Smooth muscle cell of the brain vasculature (primary cell): ENCODE results near the gene FARP2.
"Not testable (repeated sequence)": the region's sequence is repeated elsewhere in the genome, so short reads cannot be mapped to it uniquely, and the experiment has no call there.

Experiments
- DNase-seq: peaks from one replicate; pipeline ENCODE4 v3.0.0-alpha.2; 2012; ENCODE audit warnings: low read depth, low spot score

Gene FARP2

GRCh38 chr2:241453919-241454318, 97.8 kb downstream of the FARP2 start:
- DNase-seq: not testable (repeated sequence)

GRCh38 chr2:241454837-241455485, 98.9 kb downstream of the FARP2 start:
- no peak for DNase-seq

- DNase-seq: no peak
Observed at GRCh38 chr2:241456546-241456945, 100.5 kb downstream of the FARP2 start.

GRCh38 chr2:241458687-241459086, 102.6 kb downstream of the FARP2 start:
- no peak for DNase-seq

- DNase-seq: no peak
Observed at GRCh38 chr2:241459520-241459919, 103.4 kb downstream of the FARP2 start.

GRCh38 chr2:241460631-241461030, 104.5 kb downstream of the FARP2 start:
- DNase-seq: no peak

GRCh38 chr2:241461693-241462677, 105.9 kb downstream of the FARP2 start:
- DNase-seq: no peak

GRCh38 chr2:241463276-241464135, 107.4 kb downstream of the FARP2 start:
- DNase-seq: no peak

GRCh38 chr2:241465543-241465942, 109.5 kb downstream of the FARP2 start:
- DNase-seq: no peak

- DNase-seq: no peak
Observed at GRCh38 chr2:241466230-241466629, 110.1 kb downstream of the FARP2 start.

- no peak for DNase-seq
Observed at GRCh38 chr2:241467777-241468475, 111.8 kb downstream of the FARP2 start.

GRCh38 chr2:241468476-241468781, 112.3 kb downstream of the FARP2 start:
- DNase-seq: no peak

GRCh38 chr2:241469746-241470145, 113.7 kb downstream of the FARP2 start:
- no peak for DNase-seq

- DNase-seq: no peak
Observed at GRCh38 chr2:241473399-241473798, 117.3 kb downstream of the FARP2 start.

- no peak for DNase-seq
Observed at GRCh38 chr2:241475267-241475666, 119.2 kb downstream of the FARP2 start.

GRCh38 chr2:241478166-241478565, 122.1 kb downstream of the FARP2 start:
- no peak for DNase-seq

- DNase-seq: no peak
Observed at GRCh38 chr2:241479026-241479898, 123.2 kb downstream of the FARP2 start.

- no peak for DNase-seq
Observed at GRCh38 chr2:241481687-241482086, 125.6 kb downstream of the FARP2 start.

GRCh38 chr2:241482126-241482955, 126.3 kb downstream of the FARP2 start:
- no peak for DNase-seq

- DNase-seq: no peak
Observed at GRCh38 chr2:241483305-241483704, 127.2 kb downstream of the FARP2 start.
